NCI-H128 (cell line): ENCODE data around the gene KCNAB2.

ENCODE experiments used
- DNase-seq: peaks from one replicate; lab custom pipeline; 2025; ENCODE audit not compliant: unreplicated experiment; lab: John Stamatoyannopoulos, UW

Gene KCNAB2

DNA sequence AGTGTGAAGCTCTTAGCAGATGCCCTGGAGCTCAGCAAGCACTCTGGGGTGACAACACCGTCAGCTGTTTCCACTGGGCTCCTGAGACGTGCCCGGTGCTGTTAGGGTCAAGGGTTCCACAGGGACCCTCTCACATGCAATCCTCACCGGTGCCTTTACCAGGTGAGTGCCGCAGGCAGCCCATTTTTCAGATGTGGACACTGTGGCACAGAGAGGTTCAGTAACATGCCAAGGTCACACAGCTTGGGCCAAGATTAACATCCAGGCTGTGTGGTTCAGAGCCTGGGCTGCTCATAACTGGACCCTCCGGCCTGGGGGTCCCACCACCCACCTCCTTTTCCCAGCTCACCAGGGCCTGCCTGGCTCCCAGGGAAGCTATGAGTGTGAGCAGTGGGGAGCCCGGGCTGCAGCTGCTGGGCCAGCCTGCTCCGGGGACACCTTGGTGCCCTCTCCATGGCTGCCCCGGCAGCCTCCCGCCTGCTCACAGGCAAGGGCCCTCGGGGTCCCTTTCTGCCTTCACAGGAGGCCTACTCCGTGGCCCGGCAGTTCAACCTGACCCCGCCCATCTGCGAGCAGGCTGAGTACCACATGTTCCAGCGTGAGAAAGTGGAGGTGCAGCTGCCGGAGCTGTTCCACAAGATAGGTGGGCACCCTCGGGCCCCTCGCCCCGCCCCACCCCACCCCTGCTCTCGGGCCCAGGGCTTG is 49.3 kb downstream of the KCNAB2 start:
- no peak for DNase-seq

DNA sequence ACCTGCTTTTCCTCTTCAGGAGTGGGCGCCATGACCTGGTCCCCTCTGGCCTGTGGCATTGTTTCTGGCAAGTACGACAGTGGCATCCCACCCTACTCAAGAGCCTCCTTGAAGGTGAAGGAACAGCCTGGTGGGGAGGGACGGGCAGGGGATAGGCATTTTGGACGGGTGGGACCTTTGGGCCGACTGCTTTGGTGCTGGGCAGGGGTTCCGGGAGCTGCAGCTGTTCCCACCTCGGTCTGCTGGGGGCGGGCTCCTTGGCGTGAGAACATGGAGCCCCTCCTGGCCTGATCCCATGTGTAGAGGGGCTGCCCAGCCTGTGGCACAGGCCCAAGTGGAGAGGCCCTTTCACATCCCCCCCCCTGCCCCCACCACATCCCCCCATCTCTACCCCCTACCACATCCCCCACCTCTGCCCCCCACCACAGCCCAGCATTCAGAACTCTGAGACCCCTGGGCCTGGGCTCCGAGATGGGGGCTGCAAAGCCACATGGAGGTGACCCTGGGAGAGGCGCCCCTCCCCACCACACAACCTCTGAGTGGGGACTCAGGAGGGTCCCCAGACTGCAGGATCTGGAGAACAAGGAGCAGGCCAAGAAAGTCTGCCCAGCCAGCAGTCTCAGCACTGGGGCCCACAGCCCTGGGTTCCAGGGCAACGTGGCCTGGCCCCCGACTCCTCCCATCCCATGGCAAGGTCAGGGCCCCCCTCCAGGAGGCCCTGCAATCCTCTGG is 50.0 kb downstream of the KCNAB2 start:
- no peak for DNase-seq

DNA sequence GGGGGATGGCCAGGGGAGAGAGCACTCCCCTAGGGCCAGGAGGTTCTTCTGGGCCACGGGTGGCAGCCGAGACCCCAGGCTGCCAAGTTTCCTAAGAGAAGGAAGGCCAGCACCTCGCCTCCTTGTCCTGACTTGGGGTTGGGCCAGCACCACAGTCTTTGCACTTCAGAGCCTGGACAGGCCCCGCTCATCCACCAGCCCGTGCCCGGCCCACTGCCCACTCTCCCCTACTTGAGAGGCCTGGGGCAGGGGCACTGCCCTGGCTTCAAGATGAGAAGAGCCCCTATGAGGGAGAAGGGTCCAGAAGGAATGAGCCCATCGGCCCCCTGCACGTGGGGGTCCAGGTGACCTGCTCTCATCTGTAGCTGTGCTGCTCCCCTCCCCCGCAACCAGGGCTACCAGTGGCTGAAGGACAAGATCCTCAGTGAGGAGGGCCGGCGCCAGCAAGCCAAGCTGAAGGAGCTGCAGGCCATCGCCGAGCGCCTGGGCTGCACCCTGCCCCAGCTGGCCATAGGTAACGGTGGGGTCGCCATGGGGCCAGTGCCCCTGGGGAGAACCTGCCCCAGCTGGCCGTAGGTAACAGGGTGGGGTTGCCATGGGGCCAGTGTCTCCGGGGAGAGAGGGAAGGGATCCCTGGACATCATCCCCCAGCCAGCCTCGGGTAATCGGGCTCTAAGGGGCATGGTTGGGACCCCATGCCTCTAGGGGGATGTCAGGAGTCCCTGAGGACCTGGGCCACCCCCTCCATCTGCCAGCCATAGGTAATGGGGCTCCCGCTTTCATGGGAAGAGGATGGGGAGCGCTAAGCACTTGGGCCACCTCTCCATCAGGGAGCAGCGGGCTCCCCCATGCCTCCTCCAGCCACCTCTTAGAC is 50.8 kb downstream of the KCNAB2 start:
- no peak for DNase-seq

- DNase-seq, result no peak
Measured at GRCh38 chr1:6097117-6097595, 51.5 kb downstream of the KCNAB2 start.

DNA sequence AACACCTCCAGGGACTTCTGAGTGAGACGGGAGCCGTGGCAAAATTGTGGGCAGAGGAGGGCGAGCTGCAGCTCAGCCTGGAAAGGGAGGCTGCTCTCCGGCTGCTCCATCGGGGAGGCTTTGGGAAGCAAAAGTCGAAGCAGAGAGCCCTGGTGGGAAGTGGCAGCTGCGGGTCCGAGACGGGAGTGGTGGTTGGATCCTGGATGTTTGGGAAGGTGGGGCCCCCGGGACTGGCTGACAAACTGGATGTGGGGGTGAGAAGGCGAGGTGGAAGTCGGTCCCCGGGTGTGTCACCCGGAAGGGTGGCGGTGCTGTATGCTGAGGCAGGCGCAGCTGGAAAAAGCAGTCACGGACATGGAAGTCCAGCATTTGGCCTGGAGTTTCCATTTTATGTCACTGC is 52.1 kb downstream of the KCNAB2 start:
- no peak for DNase-seq

GRCh38 chr1:6098303-6099215 is 52.9 kb downstream of the KCNAB2 start:
- DNase-seq, result no peak

- DNase-seq, result no peak
Measured at GRCh38 chr1:6099297-6099696, 53.6 kb downstream of the KCNAB2 start.

DNA sequence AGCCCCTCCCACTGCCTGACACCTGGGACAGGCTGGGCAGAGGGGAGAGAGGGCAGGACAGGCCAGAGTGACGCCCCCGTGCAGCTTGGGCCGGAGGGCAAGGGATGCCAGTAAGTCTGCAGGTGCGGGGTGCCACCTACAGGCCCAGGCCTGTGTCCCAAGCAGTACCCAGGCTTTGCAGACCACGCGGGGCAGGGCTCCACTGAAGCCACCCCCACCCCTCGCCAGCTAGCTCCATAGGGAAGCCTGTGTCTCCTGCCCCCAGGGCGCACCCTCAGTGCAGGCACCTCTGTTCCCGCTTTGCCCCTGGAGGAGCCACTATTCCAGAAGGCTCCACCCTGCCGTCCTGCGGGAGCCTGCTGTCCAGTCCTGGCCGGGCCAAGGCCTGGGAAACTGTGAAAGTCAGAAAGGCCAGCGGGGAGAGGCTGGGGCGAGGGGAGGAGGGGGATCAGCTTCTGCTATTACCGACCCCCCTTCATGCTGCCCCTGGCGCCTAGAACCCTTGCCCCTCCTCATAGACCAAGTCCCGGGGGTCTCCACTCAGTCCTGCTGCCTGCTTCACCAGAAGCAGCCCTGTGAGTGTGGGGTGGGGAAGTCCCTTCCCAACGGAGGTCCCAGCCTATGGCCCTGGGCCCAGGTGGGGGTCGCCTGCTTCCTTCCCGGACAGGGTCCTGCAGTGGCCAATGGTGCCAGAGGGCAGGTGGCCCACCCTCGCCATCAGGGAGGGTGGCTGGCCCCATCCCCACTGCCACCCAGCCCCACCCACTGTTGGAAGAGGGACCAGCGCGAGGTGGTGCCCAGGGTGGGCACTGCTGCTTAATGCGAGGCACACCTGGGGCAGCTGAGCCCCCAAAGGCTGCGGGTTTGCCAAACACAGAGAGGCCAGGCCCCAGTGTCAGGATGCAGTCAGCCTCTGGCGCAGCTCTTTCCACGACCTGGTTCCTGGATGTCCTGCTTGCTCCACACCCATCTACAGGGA is 54.4 kb downstream of the KCNAB2 start:
- DNase-seq, result no peak

DNA sequence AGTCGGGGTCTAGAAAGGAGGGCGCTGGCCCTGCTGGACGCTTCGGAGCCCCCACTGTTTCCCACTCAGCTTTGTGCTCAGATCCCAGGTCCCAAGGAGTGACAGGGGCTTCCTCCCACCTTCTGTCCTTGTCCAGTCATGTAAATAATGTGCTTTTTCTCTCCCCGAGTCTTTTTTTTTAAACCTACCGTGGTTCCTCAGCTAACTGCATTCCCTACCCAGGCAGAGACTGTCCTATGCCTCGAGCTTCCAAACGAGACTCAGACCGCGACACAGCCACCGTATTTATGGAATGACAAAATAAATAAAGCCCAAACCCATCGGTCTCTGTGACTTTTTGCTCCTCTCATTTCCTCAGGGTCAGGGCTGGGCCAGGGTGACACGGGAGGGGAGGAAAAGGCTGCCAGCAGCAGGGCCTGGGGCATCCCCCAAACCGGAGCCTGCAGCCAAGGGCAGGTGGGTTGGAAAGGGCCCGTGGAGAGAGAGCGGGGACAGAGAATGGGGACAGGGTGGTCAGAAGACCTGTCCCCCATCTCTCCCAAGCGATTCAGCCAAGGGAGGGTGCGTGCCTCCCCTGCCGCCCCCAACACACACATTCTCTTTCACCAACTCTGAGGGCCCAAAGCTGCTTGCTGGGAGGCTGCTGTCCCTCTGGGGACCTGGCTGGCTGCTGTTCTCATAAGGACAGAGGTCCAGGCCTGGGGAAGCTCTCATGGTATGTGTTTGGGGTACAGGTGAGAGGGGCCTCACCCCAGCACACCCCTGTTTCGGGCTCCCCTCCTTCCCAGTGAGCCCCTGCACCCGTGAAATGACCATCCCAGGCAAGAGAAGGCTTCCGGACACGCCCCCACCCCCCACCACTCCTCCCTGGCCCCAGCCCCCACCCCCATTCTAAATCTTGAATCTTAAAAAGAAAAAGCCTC is 55.4 kb downstream of the KCNAB2 start:
- DNase-seq, result no peak

GRCh38 chr1:6101826-6102531 is 56.3 kb downstream of the KCNAB2 start:
- no peak for DNase-seq

DNA sequence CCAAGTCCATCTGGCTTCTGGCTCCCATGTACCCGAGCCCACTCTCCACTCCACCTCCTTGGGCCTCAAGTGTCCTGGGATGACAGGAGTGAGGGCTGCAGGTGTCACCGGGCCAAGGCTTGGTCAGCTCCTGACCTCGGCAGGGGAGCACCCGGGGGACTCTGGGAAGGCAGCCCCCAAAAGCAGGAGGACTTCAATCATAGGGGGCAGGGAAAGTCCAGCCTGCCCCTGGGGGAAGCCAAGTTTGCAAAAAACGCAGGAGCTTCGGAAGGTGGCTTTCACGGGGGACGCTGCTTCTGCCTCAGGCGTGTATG is 56.8 kb downstream of the KCNAB2 start:
- DNase-seq, result no peak

DNA sequence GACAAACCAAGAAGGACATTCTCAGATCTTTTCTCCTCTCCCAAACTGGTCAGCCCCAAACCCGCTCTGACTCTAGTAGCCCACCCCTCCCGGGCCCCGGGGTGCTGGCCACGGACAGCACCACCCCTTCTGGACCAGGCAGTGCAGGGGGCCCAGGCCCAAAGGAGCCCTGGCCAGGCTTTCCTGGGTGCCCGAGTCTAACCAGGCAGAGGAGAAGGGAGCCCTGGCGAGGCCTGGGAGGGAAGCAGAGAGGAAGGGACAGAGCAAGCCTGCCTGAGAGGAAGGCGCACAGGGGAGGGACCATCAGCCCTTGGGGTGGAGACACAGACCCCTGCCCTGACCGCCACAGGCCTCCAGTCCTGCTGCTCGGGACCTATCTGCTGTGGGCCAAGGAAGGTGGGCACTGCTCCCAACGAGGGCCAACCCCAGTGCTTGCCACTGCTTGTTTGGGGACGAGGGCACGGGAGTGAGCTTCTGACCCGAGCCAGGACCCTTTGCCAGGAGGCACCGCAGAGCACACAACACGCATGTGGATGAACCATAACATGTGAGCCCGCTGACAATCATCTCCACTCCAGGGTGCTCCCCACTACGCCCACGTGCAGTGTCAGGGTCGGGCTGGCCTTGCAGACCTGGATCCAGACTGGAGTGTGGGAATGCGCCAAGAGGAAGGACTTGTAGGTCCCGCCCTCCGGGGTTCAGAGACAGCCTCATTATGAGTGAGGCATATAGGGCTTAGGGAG is 57.6 kb downstream of the KCNAB2 start:
- DNase-seq, result no peak

DNA sequence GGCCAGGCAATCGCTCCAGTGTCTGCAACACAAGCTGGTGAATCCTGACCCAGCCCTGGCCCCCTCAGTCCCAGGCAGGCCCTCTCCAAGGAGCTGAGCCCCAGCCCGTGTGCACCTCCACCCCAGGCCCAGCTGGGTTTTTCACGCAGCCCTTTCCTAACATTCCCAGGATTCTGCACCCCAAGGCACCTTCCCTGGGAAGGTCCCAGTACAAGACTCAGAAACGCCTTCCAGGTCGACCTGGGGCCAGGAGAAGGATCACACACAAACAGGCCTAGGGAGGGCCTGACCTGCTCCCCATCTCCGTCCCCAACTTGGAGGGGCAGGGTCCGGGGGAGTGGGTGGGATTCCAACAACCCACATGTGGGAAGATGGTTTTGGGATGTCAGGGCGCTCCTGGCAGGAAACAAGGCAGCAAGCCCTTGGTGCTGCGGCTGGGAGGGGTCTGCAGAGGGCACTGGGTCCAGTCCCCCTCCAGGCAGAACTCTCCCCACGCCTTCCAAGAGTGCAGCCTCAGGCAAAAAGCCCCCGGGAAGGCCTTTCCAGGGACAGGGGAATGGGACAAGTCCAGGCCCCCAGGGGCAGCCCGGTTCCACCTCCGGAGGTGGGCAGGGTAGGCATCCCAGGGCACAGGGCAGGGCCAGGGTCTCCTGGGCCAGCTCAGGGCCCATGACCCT is 58.3 kb downstream of the KCNAB2 start:
- no peak for DNase-seq

DNA sequence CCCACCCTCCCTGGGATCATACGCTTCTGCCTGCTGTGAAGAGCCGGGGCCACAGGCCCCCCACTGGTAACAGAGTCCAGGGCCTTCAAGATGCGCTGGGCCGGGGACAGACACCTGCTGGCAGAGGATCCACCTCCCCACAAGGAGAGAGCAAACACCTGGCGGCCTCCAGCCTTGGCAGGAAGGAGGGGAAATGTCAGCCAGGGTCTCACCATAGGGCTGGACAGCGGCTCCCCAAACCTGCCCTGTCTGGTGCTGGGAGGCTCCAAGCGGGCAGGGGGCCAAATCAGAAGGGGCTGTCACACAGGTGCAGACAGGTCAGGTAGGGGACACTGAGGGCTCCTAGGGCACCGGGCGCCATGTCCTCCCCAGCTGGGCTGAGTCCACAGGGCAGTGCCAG is 58.9 kb downstream of the KCNAB2 start:
- no peak for DNase-seq

DNA sequence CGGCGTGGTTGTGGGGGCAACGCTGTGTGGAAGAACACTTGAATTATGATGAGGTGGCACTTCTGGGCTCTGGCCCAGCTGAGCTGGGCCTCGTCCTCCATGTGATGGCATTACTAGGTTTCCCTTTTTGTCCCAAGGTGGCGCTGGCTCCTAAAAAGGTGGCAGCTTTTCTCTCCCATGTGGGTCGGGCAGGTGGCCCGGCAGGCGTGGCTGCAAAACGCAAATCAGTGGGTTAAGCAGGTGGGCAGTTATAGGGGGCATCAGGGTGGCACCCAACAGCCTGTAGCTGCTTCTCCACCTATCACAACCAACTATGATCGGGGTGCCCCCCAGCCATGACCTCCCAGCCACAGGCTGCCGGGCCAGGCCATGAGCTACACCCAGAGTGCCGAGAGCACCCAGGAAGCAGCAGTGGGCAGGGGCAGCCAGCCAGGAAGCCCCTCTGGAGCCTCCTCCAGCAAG is 59.6 kb downstream of the KCNAB2 start:
- no peak for DNase-seq

GRCh38 chr1:6105763-6106162 is 60.1 kb downstream of the KCNAB2 start:
- DNase-seq, result no peak

GRCh38 chr1:6106321-6106731 is 60.6 kb downstream of the KCNAB2 start:
- DNase-seq, result no peak
